ENCODE data around the gene MUSK. TPM values are rescaled to one million over a fixed set of nuclear protein-coding genes. Genes with fewer than 3 reads are reported as not detected.

MUSK gene
- not detected for total RNA-seq
- long read RNA-seq = 0 reads

GRCh38 chr9:110668570-110669167 is at the start of gene MUSK:
Gene MUSK, plus strand, starts transcription at chr9:110668791. Its CDS starts 114 bp downstream, at chr9:110668905.
- no peak for DNase-seq (ENCODE audit: low spot score)

DNA sequence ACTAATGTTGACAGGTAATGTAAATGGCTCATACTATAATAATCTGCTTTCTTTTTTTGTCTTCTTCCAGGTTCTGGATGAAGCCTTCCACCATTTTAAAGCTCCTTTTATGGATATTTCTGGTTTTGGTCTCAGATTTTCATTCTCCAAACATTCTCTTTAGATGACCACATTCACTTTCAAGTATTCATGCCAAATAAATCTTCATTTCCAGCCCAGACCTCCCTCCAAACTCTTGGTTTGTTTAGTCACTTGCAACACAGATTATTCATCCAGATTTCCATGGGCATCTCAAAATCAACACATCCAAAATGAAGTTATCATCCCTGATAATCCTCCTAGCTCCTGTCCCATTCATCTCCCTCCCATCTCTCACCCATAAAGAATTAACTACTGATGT is 48.8 kb upstream of the MUSK start:
- DNase-seq (ENCODE audit: low spot score) = no peak

DNA sequence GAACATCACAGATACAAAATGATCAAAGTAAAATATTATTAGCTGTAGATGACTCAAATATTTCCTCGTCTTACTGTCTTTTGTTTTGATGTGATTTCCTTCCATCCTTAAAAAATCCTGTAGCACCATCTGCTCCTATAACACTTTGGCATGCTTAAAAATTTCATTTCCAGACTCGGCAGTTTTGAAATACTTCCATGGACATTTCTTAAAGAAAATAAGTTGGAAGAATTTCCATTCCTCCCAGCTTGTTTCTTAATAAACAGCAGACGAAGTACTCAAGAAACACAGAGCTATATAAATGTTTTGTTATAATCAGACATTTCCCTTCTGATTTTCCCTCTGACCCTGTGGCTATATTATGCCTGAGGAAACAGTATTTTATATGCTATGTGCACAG is 47.9 kb upstream of the MUSK start:
- no peak for DNase-seq (ENCODE audit: low spot score)

DNA sequence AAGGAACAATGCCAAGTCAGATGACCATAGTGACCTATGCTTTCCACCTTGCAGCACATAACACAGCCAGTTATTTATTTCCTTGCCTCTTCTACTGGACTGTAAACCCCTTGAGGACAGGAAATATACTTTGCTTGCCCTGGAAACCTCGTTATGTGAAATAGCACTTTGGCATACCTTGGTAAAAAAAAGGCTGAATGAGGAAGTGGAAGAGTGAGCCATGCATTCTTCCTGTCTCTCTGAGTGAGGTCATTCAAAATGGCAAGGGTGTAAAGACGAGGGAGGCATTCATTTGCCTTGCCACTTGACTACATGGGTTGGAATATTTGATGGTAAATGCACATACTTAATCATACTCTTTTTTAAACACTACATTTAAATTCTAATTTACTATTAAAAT is 46.2 kb upstream of the MUSK start:
- DNase-seq (ENCODE audit: low spot score) = no peak

GRCh38 chr9:110623462-110624025 is 45.0 kb upstream of the MUSK start:
- no peak for DNase-seq (ENCODE audit: low spot score)

DNA sequence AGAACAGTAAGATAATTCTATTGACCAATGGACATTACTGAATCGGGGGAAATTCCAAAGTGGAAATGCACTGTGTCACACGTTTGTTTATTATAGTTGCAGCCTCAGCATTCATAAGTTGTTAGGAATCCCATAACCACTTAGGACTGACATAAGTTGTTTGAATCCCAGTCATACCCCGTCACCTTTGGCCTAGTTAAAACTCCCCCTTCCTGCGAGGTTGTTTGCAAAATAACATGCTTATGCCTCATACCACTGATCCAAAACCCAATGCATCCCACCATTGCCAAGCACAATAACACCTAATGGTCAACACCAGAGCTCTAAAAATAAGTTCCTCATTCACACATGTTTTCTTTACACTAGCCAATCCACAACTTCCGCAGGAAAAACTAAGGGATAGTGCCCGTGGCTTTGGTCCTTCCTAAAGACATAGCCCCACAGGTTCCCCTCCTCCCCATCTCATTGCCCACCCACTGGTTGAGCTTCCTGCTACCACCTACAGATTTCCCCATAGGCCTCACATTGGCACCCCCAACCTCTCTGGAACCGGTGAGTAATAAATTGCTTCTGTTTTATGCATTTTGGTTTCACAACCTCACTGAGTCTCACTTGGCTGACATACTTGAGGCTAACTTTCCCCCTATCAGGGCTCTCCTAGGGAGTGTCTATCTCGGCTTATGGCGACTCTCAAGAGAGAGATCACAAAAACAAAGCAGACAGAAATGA is 42.3 kb upstream of the MUSK start:
- DNase-seq (ENCODE audit: low spot score) = no peak

- DNase-seq (ENCODE audit: low spot score) = no peak
Observed at GRCh38 chr9:110635589-110635988, 33.0 kb upstream of the MUSK start.

- DNase-seq (ENCODE audit: low spot score) = no peak
Observed at GRCh38 chr9:110638381-110638954, 30.1 kb upstream of the MUSK start.

DNA sequence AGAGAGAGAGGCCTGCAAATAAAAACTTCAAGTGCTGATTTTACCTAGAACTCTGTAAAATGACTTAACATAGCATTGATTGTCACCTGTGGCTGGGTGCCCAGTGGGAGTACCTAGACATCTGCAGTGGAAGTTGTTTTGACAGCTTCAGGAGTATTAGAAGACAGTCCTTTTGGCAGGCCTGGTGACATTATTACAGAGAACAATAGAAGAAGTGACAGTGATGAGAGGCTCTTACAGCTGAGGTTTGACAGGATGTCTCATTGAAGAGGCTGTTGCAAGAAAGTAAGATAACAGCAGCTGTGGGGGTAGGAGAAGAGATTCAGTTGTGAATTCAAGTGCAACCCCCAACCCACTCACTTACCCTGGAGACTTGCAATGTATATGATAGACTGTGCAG is 27.9 kb upstream of the MUSK start:
- DNase-seq (ENCODE audit: low spot score) = no peak

- no peak for DNase-seq (ENCODE audit: low spot score)
Observed at GRCh38 chr9:110641293-110641692, 27.3 kb upstream of the MUSK start.

DNA sequence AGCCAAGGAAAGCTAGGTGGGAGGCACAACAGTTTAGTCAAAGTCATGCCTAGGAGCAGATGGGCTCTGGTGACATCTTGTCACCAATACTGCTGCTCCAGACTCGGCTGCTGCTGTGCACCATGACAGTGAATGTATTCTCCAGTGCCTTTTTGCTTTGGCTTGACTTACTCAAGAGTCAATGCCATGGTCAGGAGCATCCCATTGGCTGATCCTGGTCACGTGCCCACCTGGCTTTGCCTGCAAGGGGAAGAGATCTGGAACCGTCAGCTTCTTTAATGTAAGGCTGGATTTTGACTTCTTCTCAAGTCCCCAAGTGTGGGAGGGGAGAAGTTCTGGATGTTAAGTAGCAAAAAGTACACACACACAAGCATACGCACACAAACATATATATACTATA is 19.9 kb upstream of the MUSK start:
- no peak for DNase-seq (ENCODE audit: low spot score)

DNA sequence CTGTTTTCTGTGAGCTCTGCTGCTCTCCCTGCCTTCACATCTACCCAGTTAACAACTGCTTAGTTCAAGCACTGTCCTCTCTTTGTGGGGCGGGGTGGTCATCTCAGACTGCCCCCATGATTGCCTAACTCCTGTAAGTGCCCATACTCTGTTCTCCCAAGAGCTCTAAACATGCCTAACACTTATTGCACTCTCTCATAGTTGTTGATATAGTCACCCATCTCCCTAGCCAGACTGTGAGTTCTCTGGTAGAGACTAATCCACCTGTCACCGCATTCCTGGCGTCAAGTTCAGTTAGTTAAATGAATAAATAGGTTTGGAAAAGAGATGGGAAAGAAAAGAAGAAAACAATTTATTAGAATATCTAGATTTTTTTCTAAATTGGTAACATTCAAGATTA is 18.3 kb upstream of the MUSK start:
- DNase-seq (ENCODE audit: low spot score) = no peak

GRCh38 chr9:110650991-110651411 is 17.6 kb upstream of the MUSK start:
- DNase-seq (ENCODE audit: low spot score) = no peak

DNA sequence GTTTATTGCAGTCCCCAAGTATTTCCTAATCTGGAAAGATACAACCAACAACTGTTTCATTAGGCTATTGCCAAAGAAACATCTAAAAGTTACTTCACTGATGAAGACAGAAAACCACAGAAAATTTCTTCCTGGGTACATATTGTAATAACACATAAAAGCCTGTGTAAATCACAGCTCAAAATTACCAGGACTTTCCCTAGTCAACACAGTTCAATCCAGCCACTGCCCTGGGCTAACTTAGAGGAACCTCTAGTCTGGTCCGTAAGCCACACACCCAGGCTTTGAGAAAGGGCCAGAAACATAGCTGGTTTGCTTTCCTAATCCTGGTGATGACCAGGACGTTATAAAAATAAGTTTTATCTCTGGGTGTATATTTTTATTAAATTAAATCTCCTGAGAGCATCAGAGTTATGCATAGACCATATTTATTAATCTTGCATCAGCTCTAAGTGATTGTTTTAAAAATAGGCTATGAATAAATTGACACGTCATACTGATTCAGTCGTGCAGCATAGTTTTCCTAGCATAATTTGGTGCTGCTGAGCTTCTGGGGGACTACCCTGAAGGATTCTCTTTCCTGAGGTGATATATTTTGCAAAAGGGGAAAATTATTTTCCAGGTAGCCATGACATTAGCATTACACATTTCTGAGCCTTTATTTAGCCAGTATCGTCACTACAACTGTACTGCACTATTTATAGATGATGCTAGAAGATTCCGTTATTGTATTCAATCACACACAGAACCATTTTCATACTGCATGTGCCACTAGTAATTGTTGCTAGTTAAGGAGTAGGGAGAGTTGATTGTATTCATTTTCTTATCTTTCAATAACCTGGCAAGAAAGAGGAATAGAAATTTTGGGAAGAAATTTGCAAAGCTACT is 12.6 kb upstream of the MUSK start:
- DNase-seq (ENCODE audit: low spot score) = no peak

- no peak for DNase-seq (ENCODE audit: low spot score)
Observed at GRCh38 chr9:110659891-110660541, 8.6 kb upstream of the MUSK start.

DNA sequence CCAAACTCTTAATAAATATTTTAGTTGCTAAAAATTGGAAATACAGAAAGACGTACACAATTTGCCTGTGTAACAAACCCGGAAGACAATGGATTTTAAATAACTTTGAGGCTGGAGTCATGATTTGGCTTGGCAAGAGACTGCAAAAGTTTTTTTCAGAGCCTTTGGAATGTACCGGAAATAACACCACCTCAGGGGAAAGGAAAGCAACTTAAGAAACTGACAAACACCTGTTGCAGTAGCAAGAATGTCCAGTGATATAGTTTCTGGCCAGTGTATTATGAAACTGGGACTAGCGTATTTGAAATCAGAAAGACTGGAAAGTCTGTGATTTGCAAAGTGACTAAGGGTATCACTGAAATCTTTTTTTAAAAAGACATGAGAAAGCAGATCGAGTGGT is 842 bp downstream of the MUSK start:
- DNase-seq (ENCODE audit: low spot score) = no peak

DNA sequence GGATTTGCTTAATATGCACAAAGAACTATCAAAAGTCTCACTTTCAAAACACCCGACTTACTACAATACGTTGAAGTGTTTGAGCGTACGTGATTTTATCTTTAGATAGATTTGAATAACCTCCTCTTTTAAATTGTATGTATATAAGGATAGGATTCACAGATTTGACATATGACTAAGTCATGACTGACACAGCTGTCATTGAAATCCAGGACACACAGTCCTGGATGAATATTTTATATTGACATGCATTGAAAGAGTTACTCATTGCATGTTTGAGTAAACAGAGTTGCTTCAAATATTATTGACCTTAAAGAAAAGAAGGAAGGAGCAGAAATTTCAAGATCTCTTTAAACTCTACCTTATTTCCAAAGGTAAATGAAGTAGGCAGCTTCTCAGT is 3.3 kb downstream of the MUSK start:
- no peak for DNase-seq (ENCODE audit: low spot score)

- DNase-seq (ENCODE audit: low spot score) = no peak
Observed at GRCh38 chr9:110672873-110673510, 4.4 kb downstream of the MUSK start.

- DNase-seq (ENCODE audit: low spot score) = no peak
Observed at GRCh38 chr9:110687497-110687896, 18.9 kb downstream of the MUSK start.

DNA sequence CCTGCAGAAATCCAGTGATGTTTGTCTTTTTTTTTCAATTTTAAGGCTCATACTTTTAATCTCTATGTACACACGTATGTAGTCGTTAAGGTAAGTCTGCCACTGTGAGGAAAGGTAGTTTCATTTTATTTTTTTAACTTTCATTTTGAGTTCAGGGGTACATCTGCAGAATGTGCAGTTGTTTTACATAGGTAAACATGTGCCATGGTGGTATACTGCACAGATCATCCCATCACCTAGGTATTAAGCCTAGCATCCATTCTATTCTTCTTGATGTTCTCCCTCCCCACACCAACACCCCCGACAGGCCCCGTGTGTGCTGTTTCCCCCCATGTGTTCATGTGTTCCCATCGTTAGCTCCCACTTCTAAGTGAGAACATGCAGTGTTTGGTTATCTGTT is 19.7 kb downstream of the MUSK start:
- no peak for DNase-seq (ENCODE audit: low spot score)
